ENCODE data around the gene HSPB6. TPM values are rescaled to one million over a fixed set of nuclear protein-coding genes. Genes with fewer than 3 reads are reported as not detected.

HSPB6 gene
- total and polyA plus RNA-seq, 2 of the 8 experiments (the other 6 are each of a cell fraction or from before 2014, with no cell fraction given) = 0.91 TPM; not detected in 1

- TF ChIP-seq CHD7 (IDR thresholded peaks at IDR 0.05; ENCODE audit: insufficient replicate concordance, low read length) (no peak), RFX5 (IDR thresholded peaks at IDR 0.05; ENCODE audit: borderline replicate concordance, low read depth, low read length) (no peak), USF2 (IDR thresholded peaks at IDR 0.05; ENCODE audit: low read length) (no peak), NANOG (IDR thresholded peaks at IDR 0.05; ENCODE audit: insufficient read depth, low read depth, low read length, poor library complexity, severe bottlenecking) (no peak), GTF2F1 (IDR thresholded peaks at IDR 0.05; ENCODE audit: borderline replicate concordance, low read depth, low read length) (no peak), KDM5A (IDR thresholded peaks at IDR 0.05; ENCODE audit: low read length) (no peak), TAF7 (optimal IDR thresholded peaks at IDR 0.05; ENCODE audit: borderline replicate concordance, low read depth, low read length) (no peak), ATF3 (IDR thresholded peaks at IDR 0.05; ENCODE audit: insufficient read depth, low read depth, low read length) (no peak), SRF (IDR thresholded peaks at IDR 0.05; ENCODE audit: low read depth, low read length) (no peak), FOSL1 (IDR thresholded peaks at IDR 0.05; ENCODE audit: insufficient read depth, low read depth, low read length) (no peak)
Observed at GRCh38 chr19:35750167-35750566, 6.7 kb downstream of the HSPB6 start (continued).

Data from H1 (cell line).